CD4-positive, alpha-beta T cell (primary cell): Measurements from ENCODE around the gene NRM. TPM values are rescaled to one million over a fixed set of nuclear protein-coding genes. Genes with fewer than 3 reads are reported as not detected.
"Not testable (repeated sequence)": the region's sequence is repeated elsewhere in the genome, so short reads cannot be mapped to it uniquely, and the experiment has no call there.

Experiments
- ATAC-seq: fragments of 200-7000 bp; cut with Tn5 transposase; one replicate; pipeline ENCODE4 v1.10.0; 2022; ENCODE audit warnings: mild to moderate bottlenecking; ENCODE audit not compliant: poor library complexity
- CTCF ChIA-PET: fragments of 350-600 bp; sonication (Branson Sonifier 250); formaldehyde crosslinking; loops from one replicate; lab custom pipeline; 2021; ENCODE audit warnings: antibody characterized with exemption, inconsistent platforms; lab: Charles Lee
- POLR2A ChIA-PET: fragments of 350-600 bp; sonication (Branson Sonifier 250); formaldehyde crosslinking; loops from one replicate; lab custom pipeline; 2021; ENCODE audit warnings: antibody characterized with exemption, inconsistent platforms; lab: Charles Lee
- DNase-seq, 14 experiments: peaks; one replicate each; pipeline ENCODE4 v3.0.0-alpha.2; 2013 to 2020; ENCODE audit warnings: mixed read lengths in 2 of 14
- H3K27ac ChIP-seq, 2 donors: one replicate each; pipeline versions ENCODE4 v1.5.1 to v1.7.0; 2013; ENCODE audit warnings: low read length in 2 of 2, low read depth in 1 of 2, mild to moderate bottlenecking in 1 of 2
- H3K27me3 ChIP-seq, 2 experiments: 1 replicate in 1 of 2; 2 replicates in 1 of 2; pipeline versions ENCODE4 v1.6.1 to v1.7.0; 2013; ENCODE audit warnings: low read length in 2 of 2, control low read depth in 1 of 2, mild to moderate bottlenecking in 1 of 2, moderate library complexity in 1 of 2; ENCODE audit not compliant: insufficient read depth in 2 of 2, control insufficient read depth in 1 of 2
- H3K36me3 ChIP-seq: one replicate; pipeline ENCODE4 v1.6.1; 2013; ENCODE audit warnings: low read length, control low read depth; ENCODE audit not compliant: insufficient read depth
- H3K4me1 ChIP-seq: one replicate; pipeline ENCODE4 v1.6.1; 2013; ENCODE audit warnings: low read length, control low read depth; ENCODE audit not compliant: insufficient read depth
- H3K4me3 ChIP-seq: one replicate; pipeline ENCODE4 v1.5.1; 2013; ENCODE audit warnings: mild to moderate bottlenecking, low read length, moderate library complexity
- H3K9me3 ChIP-seq, 2 experiments: 1 replicate in 1 of 2; 2 replicates in 1 of 2; pipeline versions ENCODE4 v1.6.1 to v1.7.0; 2013; ENCODE audit warnings: low read length in 2 of 2, mild to moderate bottlenecking in 2 of 2, control low read depth in 1 of 2, moderate library complexity in 1 of 2; ENCODE audit not compliant: control insufficient read depth in 1 of 2, insufficient read depth in 1 of 2
- H3K27ac Mint-ChIP-seq: one replicate; pipeline ENCODE4 v1.8.0; 2020; ENCODE audit warnings: mixed read lengths
- H3K27me3 Mint-ChIP-seq: one replicate; pipeline ENCODE4 v1.8.0; 2021; ENCODE audit warnings: mixed read lengths
- H3K36me3 Mint-ChIP-seq: one replicate; pipeline ENCODE4 v1.8.0; 2021; ENCODE audit warnings: low read depth, mixed read lengths
- H3K4me1 Mint-ChIP-seq: one replicate; pipeline ENCODE4 v1.8.0; 2021; ENCODE audit warnings: low read depth, mixed read lengths
- H3K4me3 Mint-ChIP-seq: one replicate; pipeline ENCODE4 v1.8.0; 2020; ENCODE audit warnings: mild to moderate bottlenecking, mixed read lengths
- H3K9me3 Mint-ChIP-seq: one replicate; pipeline ENCODE4 v1.8.0; 2020; ENCODE audit warnings: mixed read lengths
- intact Hi-C, 2 experiments: fragments of 100-400 bp; cut with DNase I in 1 of 2; cut with micrococcal nuclease in 1 of 2; formaldehyde crosslinking; loops; one replicate each; pipeline versions ENCODE4 v1.15.1 to v1.9.0; 2023 to 2025; cut with DNase I, micrococcal nuclease
- total RNA-seq, 174 experiments: library from RNA in 2 of 174; stranded (reverse) in 2 of 174; gene quantifications; one replicate each; pipeline ENCODE4 v1.2.3 and lab custom pipeline; 2021 to 2026
- TF ChIP-seq, protein P1 (sequence below): fragments of 200-600 bp; IDR thresholded peaks from one replicate; pipeline ENCODE4 v1.8.0; 2022; ENCODE audit warnings: antibody characterized with exemption, mild to moderate bottlenecking

NRM gene
- total RNA-seq, 2 experiments from 2014 or later, result 3.8 to 4.4 TPM

DNA sequence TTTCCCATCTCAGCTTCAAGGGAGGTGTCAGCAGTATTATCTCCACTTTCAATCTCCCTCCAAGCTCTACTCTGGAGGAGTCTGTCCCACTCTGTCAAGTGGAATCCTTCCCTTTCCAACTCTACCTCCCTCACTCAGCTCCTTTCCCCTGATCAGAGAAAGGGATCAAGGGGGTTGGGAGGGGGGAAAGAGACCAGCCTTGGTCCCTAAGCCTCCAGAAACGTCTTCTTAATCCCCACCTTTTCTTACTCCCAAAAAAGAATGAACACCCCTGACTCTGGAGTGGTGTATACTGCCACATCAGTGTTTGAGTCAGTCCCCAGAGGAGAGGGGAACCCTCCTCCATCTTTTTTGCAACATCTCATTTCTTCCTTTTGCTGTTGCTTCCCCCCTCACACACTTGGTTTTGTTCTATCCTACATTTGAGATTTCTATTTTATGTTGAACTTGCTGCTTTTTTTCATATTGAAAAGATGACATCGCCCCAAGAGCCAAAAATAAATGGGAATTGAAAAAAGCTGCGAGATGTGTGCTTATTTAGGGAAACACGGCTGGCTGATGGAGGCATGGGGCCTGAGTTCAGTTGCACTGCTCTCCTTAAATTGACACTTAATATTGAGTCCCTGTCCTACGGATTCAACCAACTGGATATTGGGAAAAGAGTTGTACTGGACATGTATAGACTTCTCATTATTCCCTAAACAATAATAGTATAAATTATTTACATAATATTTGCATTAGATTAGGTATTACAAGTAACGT, 34.3 kb upstream of the NRM start:
- ChIA-PET CTCF (interaction anchor here (0.6 to 20.2 kb wide), 2 partner anchors 46 to 58 kb away, joined by 3 to 526 read pairs; partner anchors contain the start of gene DHX16), POLR2A (interaction anchor here (7.5 to 11.0 kb wide), 2 partner anchors 11 to 43 kb away, joined by 54 to 381 read pairs; no protein-coding TSS in a partner anchor)
- Histone ChIP-seq H3K27ac (no peak overlapping the region), H3K27me3 (no peaks in the 10 kb centered on the region), H3K9me3 (no peaks in the 10 kb centered on the region), H3K36me3 (peaks cover 71% of the 10 kb centered on the region), H3K4me3 (no peak overlapping the region), H3K4me1 (peaks cover 47% of the 10 kb centered on the region)
- no peak for ATAC-seq
- H3K27ac Mint-ChIP-seq, result peak overlapping the region; percentile 95
- peaks cover 83% of the 10 kb centered on the region for H3K36me3 Mint-ChIP-seq
- peaks cover 62% of the 10 kb centered on the region for H3K4me1 Mint-ChIP-seq
- H3K27me3 Mint-ChIP-seq, result no peaks in the 10 kb centered on the region
- no peaks in the 10 kb centered on the region for H3K9me3 Mint-ChIP-seq
- intact Hi-C loops, result loop anchor here (5.0 kb wide), 2 partner anchors 153 to 183 kb away; partner anchors contain the start of gene ABCF1 (in 1 of the 2)
- TF ChIP-seq, protein P1, sequence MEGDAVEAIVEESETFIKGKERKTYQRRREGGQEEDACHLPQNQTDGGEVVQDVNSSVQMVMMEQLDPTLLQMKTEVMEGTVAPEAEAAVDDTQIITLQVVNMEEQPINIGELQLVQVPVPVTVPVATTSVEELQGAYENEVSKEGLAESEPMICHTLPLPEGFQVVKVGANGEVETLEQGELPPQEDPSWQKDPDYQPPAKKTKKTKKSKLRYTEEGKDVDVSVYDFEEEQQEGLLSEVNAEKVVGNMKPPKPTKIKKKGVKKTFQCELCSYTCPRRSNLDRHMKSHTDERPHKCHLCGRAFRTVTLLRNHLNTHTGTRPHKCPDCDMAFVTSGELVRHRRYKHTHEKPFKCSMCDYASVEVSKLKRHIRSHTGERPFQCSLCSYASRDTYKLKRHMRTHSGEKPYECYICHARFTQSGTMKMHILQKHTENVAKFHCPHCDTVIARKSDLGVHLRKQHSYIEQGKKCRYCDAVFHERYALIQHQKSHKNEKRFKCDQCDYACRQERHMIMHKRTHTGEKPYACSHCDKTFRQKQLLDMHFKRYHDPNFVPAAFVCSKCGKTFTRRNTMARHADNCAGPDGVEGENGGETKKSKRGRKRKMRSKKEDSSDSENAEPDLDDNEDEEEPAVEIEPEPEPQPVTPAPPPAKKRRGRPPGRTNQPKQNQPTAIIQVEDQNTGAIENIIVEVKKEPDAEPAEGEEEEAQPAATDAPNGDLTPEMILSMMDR, result no peak
- no peak for DNase-seq
- peak overlapping the region; percentile 42 for H3K4me3 Mint-ChIP-seq

DNA sequence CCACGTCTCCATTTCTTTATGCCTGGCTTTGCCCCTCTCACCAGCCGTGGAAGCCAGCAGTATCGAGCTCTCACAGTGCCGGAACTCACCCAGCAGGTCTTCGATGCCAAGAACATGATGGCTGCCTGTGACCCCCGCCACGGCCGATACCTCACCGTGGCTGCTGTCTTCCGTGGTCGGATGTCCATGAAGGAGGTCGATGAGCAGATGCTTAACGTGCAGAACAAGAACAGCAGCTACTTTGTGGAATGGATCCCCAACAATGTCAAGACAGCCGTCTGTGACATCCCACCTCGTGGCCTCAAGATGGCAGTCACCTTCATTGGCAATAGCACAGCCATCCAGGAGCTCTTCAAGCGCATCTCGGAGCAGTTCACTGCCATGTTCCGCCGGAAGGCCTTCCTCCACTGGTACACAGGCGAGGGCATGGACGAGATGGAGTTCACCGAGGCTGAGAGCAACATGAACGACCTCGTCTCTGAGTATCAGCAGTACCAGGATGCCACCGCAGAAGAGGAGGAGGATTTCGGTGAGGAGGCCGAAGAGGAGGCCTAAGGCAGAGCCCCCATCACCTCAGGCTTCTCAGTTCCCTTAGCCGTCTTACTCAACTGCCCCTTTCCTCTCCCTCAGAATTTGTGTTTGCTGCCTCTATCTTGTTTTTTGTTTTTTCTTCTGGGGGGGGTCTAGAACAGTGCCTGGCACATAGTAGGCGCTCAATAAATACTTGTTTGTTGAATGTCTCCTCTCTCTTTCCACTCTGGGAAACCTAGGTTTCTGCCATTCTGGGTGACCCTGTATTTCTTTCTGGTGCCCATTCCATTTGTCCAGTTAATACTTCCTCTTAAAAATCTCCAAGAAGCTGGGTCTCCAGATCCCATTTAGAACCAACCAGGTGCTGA, 33.3 kb upstream of the NRM start:
- peaks cover 68% of the 10 kb centered on the region for H3K4me1 Mint-ChIP-seq
- ChIA-PET POLR2A (interaction anchor here (0.9 to 11.0 kb wide), 3 partner anchors 12 to 233 kb away, joined by 3 to 381 read pairs (median 54); no protein-coding TSS in a partner anchor), CTCF (interaction anchor here (2.3 to 20.2 kb wide), 3 partner anchors 13 to 183 kb away, joined by 6 to 526 read pairs (median 10); partner anchors contain the start of gene DHX16)
- not testable (repeated sequence) for DNase-seq, H3K4me3 ChIP-seq, H3K27me3 ChIP-seq, H3K9me3 Mint-ChIP-seq, ATAC-seq, H3K27me3 Mint-ChIP-seq, H3K9me3 ChIP-seq, H3K27ac ChIP-seq
- intact Hi-C loops, result loop anchor here (2.0 to 5.0 kb wide), 5 partner anchors 97 to 241 kb away; partner anchors contain the start of genes ABCF1 (in 1 of the 2) and ATAT1 (in 1 of the 2)
- Histone ChIP-seq H3K4me1 (peaks cover 52% of the 10 kb centered on the region), H3K36me3 (peaks cover 61% of the 10 kb centered on the region)
- peak overlapping the region; percentile 95 for H3K27ac Mint-ChIP-seq
- H3K36me3 Mint-ChIP-seq, result peaks cover 77% of the 10 kb centered on the region
- H3K4me3 Mint-ChIP-seq, result peak overlapping the region; percentile 55

DNA sequence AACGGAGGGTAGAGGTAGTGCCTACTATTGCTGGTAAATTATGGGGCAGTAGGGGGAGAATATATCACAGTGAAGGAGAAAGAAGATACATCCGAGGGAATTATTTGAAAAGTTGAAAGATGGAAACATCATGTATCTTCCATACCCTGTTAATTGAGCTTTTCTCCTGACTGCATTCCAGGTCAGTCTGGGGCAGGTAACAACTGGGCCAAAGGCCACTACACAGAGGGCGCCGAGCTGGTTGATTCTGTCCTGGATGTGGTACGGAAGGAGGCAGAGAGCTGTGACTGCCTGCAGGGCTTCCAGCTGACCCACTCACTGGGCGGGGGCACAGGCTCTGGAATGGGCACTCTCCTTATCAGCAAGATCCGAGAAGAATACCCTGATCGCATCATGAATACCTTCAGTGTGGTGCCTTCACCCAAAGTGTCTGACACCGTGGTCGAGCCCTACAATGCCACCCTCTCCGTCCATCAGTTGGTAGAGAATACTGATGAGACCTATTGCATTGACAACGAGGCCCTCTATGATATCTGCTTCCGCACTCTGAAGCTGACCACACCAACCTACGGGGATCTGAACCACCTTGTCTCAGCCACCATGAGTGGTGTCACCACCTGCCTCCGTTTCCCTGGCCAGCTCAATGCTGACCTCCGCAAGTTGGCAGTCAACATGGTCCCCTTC, 32.5 kb upstream of the NRM start:
- H3K27me3 Mint-ChIP-seq, H3K9me3 Mint-ChIP-seq, H3K27me3 ChIP-seq, H3K27ac ChIP-seq, H3K9me3 ChIP-seq, H3K4me3 ChIP-seq, DNase-seq, ATAC-seq: not testable (repeated sequence)
- ChIA-PET CTCF (interaction anchor here (0.5 to 20.2 kb wide), 12 partner anchors 8 to 241 kb away, joined by 3 to 526 read pairs (median 6); partner anchors contain the start of genes ABCF1, ATAT1, DHX16 and MRPS18B), POLR2A (interaction anchor here (0.5 to 11.0 kb wide), 13 partner anchors 12 to 232 kb away, joined by 3 to 381 read pairs (median 5); partner anchors contain the start of genes MRPS18B, NRM and PPP1R10)
- intact Hi-C loops, result loop anchor here (2.0 to 5.0 kb wide), 5 partner anchors 96 to 240 kb away; partner anchors contain the start of genes ABCF1 (in 1 of the 2) and ATAT1 (in 1 of the 2)
- Histone ChIP-seq H3K36me3 (peaks cover 58% of the 10 kb centered on the region), H3K4me1 (peaks cover 58% of the 10 kb centered on the region)
- H3K27ac Mint-ChIP-seq, result peak overlapping the region; percentile 95
- peaks cover 70% of the 10 kb centered on the region for H3K4me1 Mint-ChIP-seq
- peaks cover 76% of the 10 kb centered on the region for H3K36me3 Mint-ChIP-seq
- peak overlapping the region; percentile 99 for H3K4me3 Mint-ChIP-seq
